K562 (cell line): ENCODE measurements around the gene AKAP12. TPM values are rescaled to one million over a fixed set of nuclear protein-coding genes. Genes with fewer than 3 reads are reported as not detected.
A peak's percentile ranks its signal among the peaks of the same experiment; 100 is the strongest.

Experiments
- CBX1 ChIP-seq: sonication (generic); IDR thresholded peaks from 2 replicates; pipeline ENCODE4 v1.6.1; 2016; ENCODE audit warnings: antibody characterized with exemption, low read depth, mild to moderate bottlenecking
- CTBP1 ChIP-seq: fragments of 450-650 bp; IDR thresholded peaks from 2 replicates; pipeline ENCODE4 v1.6.1; 2016; ENCODE audit warnings: borderline replicate concordance
- ELF1 ChIP-seq: fragments of 200-800 bp; sonication (Bioruptor generic); IDR thresholded peaks from 2 replicates; pipeline ENCODE4 v1.6.1; 2016; ENCODE audit warnings: missing genetic modification characterization, missing compliant biosample characterization
- KLF1 ChIP-seq: fragments of 450-650 bp; IDR thresholded peaks from 2 replicates; pipeline ENCODE4 v1.6.1; 2016; ENCODE audit warnings: missing genetic modification characterization, missing compliant biosample characterization
- NR2F6 ChIP-seq: fragments of 450-650 bp; formaldehyde crosslinking; IDR thresholded peaks from 2 replicates; pipeline ENCODE4 v1.4.0; 2020; ENCODE audit warnings: mild to moderate bottlenecking
- NR4A1 ChIP-seq, 2 experiments: fragments of 250-450 bp in 1 of 2; fragments of 450-650 bp in 1 of 2; sonication (Bioruptor Pico) in 1 of 2; IDR thresholded peaks; 2 replicates each; pipeline versions ENCODE4 v1.4.0 to v1.6.1; 2016 to 2020; ENCODE audit warnings: mild to moderate bottlenecking in 2 of 2, missing compliant biosample characterization in 1 of 2, missing genetic modification characterization in 1 of 2, moderate library complexity in 1 of 2
- POLR2B ChIP-seq: fragments of 450-650 bp; IDR thresholded peaks from 2 replicates; pipeline ENCODE4 v1.6.1; 2018; ENCODE audit warnings: low read depth; ENCODE audit not compliant: partially characterized antibody
- TAF1 ChIP-seq: IDR thresholded peaks from 2 replicates; pipeline ENCODE4 v1.6.1; 2011; ENCODE audit warnings: mild to moderate bottlenecking, low read length, moderate library complexity; ENCODE audit not compliant: insufficient read depth, control insufficient read depth, severe bottlenecking; ENCODE audit errors: extremely low read depth
- ZBTB1 ChIP-seq: sonication (generic); formaldehyde crosslinking; IDR thresholded peaks from 2 replicates; pipeline ENCODE4 v1.8.1; 2023; ENCODE audit warnings: missing genetic modification reagents, low read depth, mild to moderate bottlenecking, borderline replicate concordance
- ZNF431 ChIP-seq: sonication (generic); formaldehyde crosslinking; IDR thresholded peaks from 2 replicates; pipeline ENCODE4 v1.8.0; 2022; ENCODE audit warnings: mild to moderate bottlenecking, missing genetic modification reagents
- polyA plus RNA-seq, 8 experiments: library from polyadenylated mRNA; depleted of rRNA in 4 of 8; stranded (reverse) in 5 of 8; unstranded in 3 of 8; fragments of >200 nt; fragmentation: Nextera tagmentation in 2 of 8; fragmentation: Illumina TruSeq in 1 of 8; extraction: Ambion mirVana in 2 of 8; extraction: Trizol in 1 of 8; gene quantifications; 2 replicates each; pipeline versions ENCODE4 v1.2.1 to v1.2.3, GENCODE V29; 2011 to 2014; ENCODE audit warnings: inconsistent platforms in 1 of 8, missing spikeins in 1 of 8
- total RNA-seq, 7 experiments: library from RNA; depleted of rRNA in 6 of 7; stranded (reverse); fragments of >200 nt in 6 of 7; fragmentation: Illumina TruSeq in 2 of 7; extraction: Trizol in 2 of 7; gene quantifications; 2 replicates each; pipeline versions ENCODE4 v1.2.1 to v1.2.3, GENCODE V29; 2011 to 2021; ENCODE audit warnings: low replicate concordance in 1 of 7
- TF ChIP-seq, protein P1 (sequence below): fragments of 250-450 bp; sonication (Bioruptor Pico); IDR thresholded peaks from 2 replicates; pipeline ENCODE4 v1.8.0; 2021; ENCODE audit warnings: moderate library complexity, mild to moderate bottlenecking, inconsistent platforms
- TF ChIP-seq, protein P2 (sequence below), 3 experiments: IDR thresholded peaks in 2 of 3; conservative IDR thresholded peaks in 1 of 3; 2 replicates each; pipeline ENCODE4 v1.5.1; 2011 to 2012; ENCODE audit warnings: low read length in 3 of 3, mild to moderate bottlenecking in 3 of 3, control low read depth in 2 of 3, improper control_type of control experiment in 1 of 3, inconsistent platforms in 1 of 3, low read depth in 1 of 3, mixed read lengths in 1 of 3, moderate library complexity in 1 of 3; ENCODE audit not compliant: insufficient read depth in 2 of 3
- TF ChIP-seq, protein P3 (sequence below): sonication (generic); formaldehyde crosslinking; IDR thresholded peaks from 2 replicates; pipeline ENCODE4 v1.5.0; 2020; ENCODE audit warnings: missing genetic modification reagents
- TF ChIP-seq, protein P4 (sequence below), 2 experiments: fragments of 450-650 bp; formaldehyde crosslinking in 1 of 2; IDR thresholded peaks; 2 replicates each; pipeline versions ENCODE4 v1.4.0 to v1.6.1; 2014 to 2020; ENCODE audit warnings: mild to moderate bottlenecking in 2 of 2, borderline replicate concordance in 1 of 2, low read depth in 1 of 2

AKAP12 gene
- total and polyA plus RNA-seq, 9 of the 15 experiments (the other 6 are each of a cell fraction or from before 2014, with no cell fraction given): 0.08 to 2.0 (median 0.62) TPM

DNA sequence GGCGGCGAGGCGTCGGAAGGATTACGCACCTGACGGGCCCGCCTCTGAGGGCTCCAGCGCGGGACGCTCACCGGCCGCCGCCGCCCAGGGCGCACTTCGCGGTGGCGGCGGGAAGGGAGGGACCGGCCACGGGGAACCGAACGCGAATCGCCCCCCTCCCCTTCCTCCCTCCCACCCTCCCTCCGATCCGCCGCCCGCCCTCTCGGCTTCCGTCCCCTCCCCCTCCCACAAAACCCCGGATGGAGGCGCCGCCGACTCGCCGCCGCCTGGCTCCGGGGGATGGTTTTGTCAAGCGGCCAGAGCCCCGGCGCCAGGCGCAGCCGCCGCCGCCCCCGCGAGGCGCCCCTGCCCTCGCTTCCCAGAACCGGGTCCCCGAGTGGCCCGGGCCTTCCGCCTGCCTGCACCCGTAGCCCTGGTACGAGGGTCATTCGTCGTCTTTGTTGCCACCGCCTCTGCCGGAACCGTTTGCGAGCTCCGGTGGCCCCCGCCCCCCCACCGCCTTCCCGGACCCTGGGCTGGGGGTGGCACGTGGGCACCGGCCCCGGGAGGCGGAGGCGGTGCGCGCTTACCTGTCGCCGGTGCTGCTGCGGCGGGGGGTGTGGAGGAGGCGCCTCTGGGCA, 151.2 kb downstream of the AKAP12 start (continued):
- TF ChIP-seq NR2F6 (CRISPR knock-in tag) (0 out of 2 replicates have a peak, but pooled peaks have one; percentile 69), ZNF431 (CRISPR knock-in tag) (peak; percentile 29; the same call in 1 of the 2 replicates), NR4A1 (CRISPR knock-in tag; IDR thresholded peaks at IDR 0.05) (no peak), NR4A1 (tag; IDR thresholded peaks at IDR 0.05) (no peak), TAF1 (peak; percentile 14), POLR2B (peak; percentile 63), ELF1 (tag) (peak; percentile 86), CTBP1 (peak; percentile 8; the same call in 1 of the 2 replicates), ZBTB1 (CRISPR knock-in tag) (0 out of 2 replicates have a peak, but pooled peaks have one; percentile 43), CBX1 (peak; percentile 13; the same call in 1 of the 2 replicates), KLF1 (no peak)
- TF ChIP-seq, protein P1, sequence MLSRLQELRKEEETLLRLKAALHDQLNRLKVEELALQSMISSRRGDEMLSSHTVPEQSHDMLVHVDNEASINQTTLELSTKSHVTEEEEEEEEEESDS (CRISPR knock-in tag): no peak
- TF ChIP-seq, protein P2, sequence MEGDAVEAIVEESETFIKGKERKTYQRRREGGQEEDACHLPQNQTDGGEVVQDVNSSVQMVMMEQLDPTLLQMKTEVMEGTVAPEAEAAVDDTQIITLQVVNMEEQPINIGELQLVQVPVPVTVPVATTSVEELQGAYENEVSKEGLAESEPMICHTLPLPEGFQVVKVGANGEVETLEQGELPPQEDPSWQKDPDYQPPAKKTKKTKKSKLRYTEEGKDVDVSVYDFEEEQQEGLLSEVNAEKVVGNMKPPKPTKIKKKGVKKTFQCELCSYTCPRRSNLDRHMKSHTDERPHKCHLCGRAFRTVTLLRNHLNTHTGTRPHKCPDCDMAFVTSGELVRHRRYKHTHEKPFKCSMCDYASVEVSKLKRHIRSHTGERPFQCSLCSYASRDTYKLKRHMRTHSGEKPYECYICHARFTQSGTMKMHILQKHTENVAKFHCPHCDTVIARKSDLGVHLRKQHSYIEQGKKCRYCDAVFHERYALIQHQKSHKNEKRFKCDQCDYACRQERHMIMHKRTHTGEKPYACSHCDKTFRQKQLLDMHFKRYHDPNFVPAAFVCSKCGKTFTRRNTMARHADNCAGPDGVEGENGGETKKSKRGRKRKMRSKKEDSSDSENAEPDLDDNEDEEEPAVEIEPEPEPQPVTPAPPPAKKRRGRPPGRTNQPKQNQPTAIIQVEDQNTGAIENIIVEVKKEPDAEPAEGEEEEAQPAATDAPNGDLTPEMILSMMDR (IDR thresholded peaks at IDR 0.05 in 2 of 3, conservative IDR thresholded peaks at IDR 0.05 in 1 of 3; ENCODE audit: insufficient read depth in 2 of 3, low read depth in 1 of 3, low read length in 3 of 3): no peak
- TF ChIP-seq, protein P3, sequence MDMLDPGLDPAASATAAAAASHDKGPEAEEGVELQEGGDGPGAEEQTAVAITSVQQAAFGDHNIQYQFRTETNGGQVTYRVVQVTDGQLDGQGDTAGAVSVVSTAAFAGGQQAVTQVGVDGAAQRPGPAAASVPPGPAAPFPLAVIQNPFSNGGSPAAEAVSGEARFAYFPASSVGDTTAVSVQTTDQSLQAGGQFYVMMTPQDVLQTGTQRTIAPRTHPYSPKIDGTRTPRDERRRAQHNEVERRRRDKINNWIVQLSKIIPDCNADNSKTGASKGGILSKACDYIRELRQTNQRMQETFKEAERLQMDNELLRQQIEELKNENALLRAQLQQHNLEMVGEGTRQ (CRISPR knock-in tag): peak; percentile 20; the same call in 1 of the 2 replicates
- TF ChIP-seq, protein P4, sequence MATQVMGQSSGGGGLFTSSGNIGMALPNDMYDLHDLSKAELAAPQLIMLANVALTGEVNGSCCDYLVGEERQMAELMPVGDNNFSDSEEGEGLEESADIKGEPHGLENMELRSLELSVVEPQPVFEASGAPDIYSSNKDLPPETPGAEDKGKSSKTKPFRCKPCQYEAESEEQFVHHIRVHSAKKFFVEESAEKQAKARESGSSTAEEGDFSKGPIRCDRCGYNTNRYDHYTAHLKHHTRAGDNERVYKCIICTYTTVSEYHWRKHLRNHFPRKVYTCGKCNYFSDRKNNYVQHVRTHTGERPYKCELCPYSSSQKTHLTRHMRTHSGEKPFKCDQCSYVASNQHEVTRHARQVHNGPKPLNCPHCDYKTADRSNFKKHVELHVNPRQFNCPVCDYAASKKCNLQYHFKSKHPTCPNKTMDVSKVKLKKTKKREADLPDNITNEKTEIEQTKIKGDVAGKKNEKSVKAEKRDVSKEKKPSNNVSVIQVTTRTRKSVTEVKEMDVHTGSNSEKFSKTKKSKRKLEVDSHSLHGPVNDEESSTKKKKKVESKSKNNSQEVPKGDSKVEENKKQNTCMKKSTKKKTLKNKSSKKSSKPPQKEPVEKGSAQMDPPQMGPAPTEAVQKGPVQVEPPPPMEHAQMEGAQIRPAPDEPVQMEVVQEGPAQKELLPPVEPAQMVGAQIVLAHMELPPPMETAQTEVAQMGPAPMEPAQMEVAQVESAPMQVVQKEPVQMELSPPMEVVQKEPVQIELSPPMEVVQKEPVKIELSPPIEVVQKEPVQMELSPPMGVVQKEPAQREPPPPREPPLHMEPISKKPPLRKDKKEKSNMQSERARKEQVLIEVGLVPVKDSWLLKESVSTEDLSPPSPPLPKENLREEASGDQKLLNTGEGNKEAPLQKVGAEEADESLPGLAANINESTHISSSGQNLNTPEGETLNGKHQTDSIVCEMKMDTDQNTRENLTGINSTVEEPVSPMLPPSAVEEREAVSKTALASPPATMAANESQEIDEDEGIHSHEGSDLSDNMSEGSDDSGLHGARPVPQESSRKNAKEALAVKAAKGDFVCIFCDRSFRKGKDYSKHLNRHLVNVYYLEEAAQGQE (IDR thresholded peaks at IDR 0.05; ENCODE audit: borderline replicate concordance): no peak
- TF ChIP-seq, protein P4 (CRISPR knock-in tag; IDR thresholded peaks at IDR 0.05; ENCODE audit: low read depth): peak; percentile 59; the same call in 1 of the 2 replicates
